COLO668 (cell line): Measurements from ENCODE around the gene LRRC59.
"Not testable (repeated sequence)": the region's sequence is repeated elsewhere in the genome, so short reads cannot be mapped to it uniquely, and the experiment has no call there.

Source experiments
- DNase-seq: peaks from one replicate; lab custom pipeline; 2025; ENCODE audit not compliant: unreplicated experiment; lab: John Stamatoyannopoulos, UW

LRRC59 gene

GRCh38 chr17:50397111-50397918, at the start of gene LRRC59:
Gene LRRC59, minus strand, starts transcription at chr17:50397523. Its CDS starts 206 bp downstream, at chr17:50397317.
- peak; percentile 82 for DNase-seq

DNA sequence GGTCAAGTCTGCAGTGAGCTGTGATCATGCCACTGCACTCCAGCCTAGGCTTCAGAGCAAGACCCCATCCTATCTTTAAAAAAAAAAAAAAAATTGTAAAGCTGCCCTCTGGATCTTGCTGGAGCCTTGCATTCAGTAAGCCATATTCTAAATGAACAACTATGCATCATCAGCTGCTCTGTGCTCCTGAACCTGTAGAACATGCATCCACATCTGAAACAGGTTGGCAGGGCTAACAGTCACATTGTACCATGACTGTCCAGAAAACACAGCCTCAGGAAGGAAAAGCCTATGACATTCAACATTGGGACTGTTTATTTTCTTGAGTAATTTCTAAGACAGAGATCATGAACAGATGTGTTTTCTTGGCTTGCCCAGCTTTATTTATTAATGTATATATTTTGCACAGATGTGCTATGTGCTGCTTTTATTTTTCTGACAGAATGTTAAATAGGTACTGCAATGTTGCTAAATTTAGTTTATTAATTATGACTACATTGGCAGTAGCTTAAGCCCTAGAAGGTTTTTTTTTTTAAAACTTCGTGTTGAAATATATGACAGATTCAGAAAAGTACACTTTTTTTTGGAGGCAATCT, 48.5 kb upstream of the LRRC59 start:
- no peak for DNase-seq

DNA sequence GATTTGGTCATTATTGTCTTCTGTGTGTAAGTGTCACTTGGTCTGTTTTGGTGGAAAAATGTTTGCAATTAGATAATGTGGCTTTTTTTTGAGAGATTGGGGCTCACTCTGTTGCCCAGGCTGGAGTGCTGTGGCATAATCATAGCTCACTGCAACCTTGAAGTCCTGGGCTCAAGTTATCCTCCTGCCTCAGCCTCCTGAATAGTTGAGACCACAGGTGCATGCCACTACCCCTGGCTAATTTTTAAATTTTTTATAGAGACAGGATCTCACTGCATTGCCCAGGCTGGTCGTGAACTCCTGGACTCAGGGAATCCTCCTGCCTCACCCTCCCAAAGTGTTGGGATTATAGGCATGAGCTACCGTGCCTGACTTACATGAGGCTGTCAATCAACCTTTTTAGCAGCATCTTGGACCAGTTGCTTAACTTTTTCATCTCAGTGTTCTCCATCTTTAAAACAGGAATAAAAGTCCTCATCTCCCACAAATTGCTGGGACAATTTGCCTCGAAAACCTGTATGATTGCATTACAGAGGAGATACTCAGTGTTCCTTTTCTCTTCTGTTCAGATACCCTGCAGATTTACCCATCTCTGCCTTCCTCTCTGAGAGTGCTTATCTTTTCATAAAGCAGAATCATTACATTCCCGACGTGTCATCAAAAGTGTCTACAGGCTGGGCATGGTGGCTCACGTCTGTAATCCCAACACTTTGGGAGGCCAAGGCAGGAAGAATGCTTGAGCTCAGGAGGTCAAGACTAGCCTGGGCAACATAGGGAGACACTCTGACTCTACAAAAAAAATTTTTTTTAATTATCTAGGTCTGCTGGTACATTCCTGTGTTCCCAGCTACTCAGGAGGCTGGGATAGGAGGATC, 47.8 kb upstream of the LRRC59 start:
- DNase-seq, result no peak

- DNase-seq, result no peak
Measured at GRCh38 chr17:50443505-50443974, 46.2 kb upstream of the LRRC59 start.

GRCh38 chr17:50440838-50441829, 43.8 kb upstream of the LRRC59 start:
- no peak for DNase-seq

- DNase-seq, result peak; percentile 47
Measured at GRCh38 chr17:50440172-50440837, 43.0 kb upstream of the LRRC59 start.

- DNase-seq, result no peak
Measured at GRCh38 chr17:50439008-50439407, 41.7 kb upstream of the LRRC59 start.

GRCh38 chr17:50437409-50437808, 40.1 kb upstream of the LRRC59 start:
- no peak for DNase-seq

GRCh38 chr17:50432125-50432762, 34.9 kb upstream of the LRRC59 start:
- no peak for DNase-seq

GRCh38 chr17:50430821-50431618, 33.7 kb upstream of the LRRC59 start:
- no peak for DNase-seq

- no peak for DNase-seq
Measured at GRCh38 chr17:50429793-50430192, 32.5 kb upstream of the LRRC59 start.

- DNase-seq, result no peak
Measured at GRCh38 chr17:50428831-50429424, 31.6 kb upstream of the LRRC59 start.

GRCh38 chr17:50428126-50428525, 30.8 kb upstream of the LRRC59 start:
- not testable (repeated sequence) for DNase-seq

GRCh38 chr17:50426814-50427787, 29.8 kb upstream of the LRRC59 start:
- no peak for DNase-seq

DNA sequence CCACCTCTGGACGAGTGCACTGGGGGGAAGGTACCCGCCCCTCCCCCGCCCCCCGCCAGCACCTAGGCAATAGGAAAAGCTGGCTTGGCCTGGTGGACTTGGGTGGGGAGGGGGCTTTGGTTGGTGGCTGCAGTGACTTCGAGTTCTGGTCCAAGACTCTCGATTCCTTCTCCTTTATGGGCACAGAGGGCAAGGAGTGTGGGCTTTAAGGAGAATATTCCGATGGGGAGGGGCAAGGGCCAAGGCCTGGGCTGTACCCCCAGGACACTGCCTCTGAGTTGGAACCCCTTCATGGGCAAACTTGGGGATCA, 29.1 kb upstream of the LRRC59 start:
- DNase-seq, result no peak

- DNase-seq, result peak; percentile 7
Measured at GRCh38 chr17:50425682-50426471, 28.6 kb upstream of the LRRC59 start, which contains the start of gene ACSF2. Gene ACSF2, plus strand, starts transcription at chr17:50426218. Its CDS starts 44 bp downstream, at chr17:50426262.
